Anterior cingulate cortex (tissue), 58 donors: ENCODE results near the gene TRIM5.
"Not testable (repeated sequence)": the region's sequence is repeated elsewhere in the genome, so short reads cannot be mapped to it uniquely, and the experiment has no call there.

Experiments used
- DNase-seq, 58 donors: peaks; one replicate each; lab custom pipeline; 2025; lab: John Stamatoyannopoulos, UW

TRIM5 gene

GRCh38 chr11:5690216-5690615 lies 5.3 kb upstream of the TRIM5 start:
- DNase-seq, result peak in 1 of 58 donors; percentile 8

- peak in 16 of 58 donors; percentile 1 to 69 (median 14) for DNase-seq
These were observed 4.7 kb upstream of the TRIM5 start, which contains the start of gene TRIM22 for GRCh38 chr11:5689551-5689983. TRIM22 (plus strand) TSS chr11:5689790; CDS start chr11:5696233, 6,443 bp downstream.

GRCh38 chr11:5688482-5688881 lies 3.6 kb upstream of the TRIM5 start:
- no peak for DNase-seq

- DNase-seq, result no peak
These were observed 1.6 kb upstream of the TRIM5 start for GRCh38 chr11:5686426-5686825.

- no peak for DNase-seq
These were observed 733 bp downstream of the TRIM5 start for GRCh38 chr11:5684036-5684645.

GRCh38 chr11:5683620-5684019 lies 1.3 kb downstream of the TRIM5 start:
- not testable (repeated sequence) for DNase-seq

GRCh38 chr11:5682890-5683441 lies 1.9 kb downstream of the TRIM5 start:
- not testable (repeated sequence) for DNase-seq

GRCh38 chr11:5679811-5680210 lies 5.1 kb downstream of the TRIM5 start:
- no peak for DNase-seq

- DNase-seq, result no peak
These were observed 10.5 kb downstream of the TRIM5 start for GRCh38 chr11:5674391-5674790.

- no peak for DNase-seq
These were observed 13.0 kb downstream of the TRIM5 start for GRCh38 chr11:5671831-5672230.

GRCh38 chr11:5666402-5666793 lies 18.5 kb downstream of the TRIM5 start:
- no peak for DNase-seq

- no peak for DNase-seq
These were observed 19.0 kb downstream of the TRIM5 start for GRCh38 chr11:5665746-5666401.

- DNase-seq, result no peak
These were observed 19.8 kb downstream of the TRIM5 start for GRCh38 chr11:5665051-5665570.

- DNase-seq, result no peak
These were observed 21.4 kb downstream of the TRIM5 start for GRCh38 chr11:5663511-5663910.

GRCh38 chr11:5658318-5658717 lies 26.6 kb downstream of the TRIM5 start:
- DNase-seq, result no peak

GRCh38 chr11:5656956-5657355 lies 27.9 kb downstream of the TRIM5 start:
- DNase-seq, result not testable (repeated sequence)

GRCh38 chr11:5655474-5655873 lies 29.4 kb downstream of the TRIM5 start:
- DNase-seq, result no peak

GRCh38 chr11:5646139-5646538 lies 38.7 kb downstream of the TRIM5 start:
- no peak for DNase-seq

GRCh38 chr11:5643585-5643984 lies 41.3 kb downstream of the TRIM5 start:
- DNase-seq, result no peak

- DNase-seq, result no peak
These were observed 44.9 kb downstream of the TRIM5 start for GRCh38 chr11:5639953-5640352.

GRCh38 chr11:5631969-5632635 lies 52.8 kb downstream of the TRIM5 start:
- no peak for DNase-seq
